Measurements from ENCODE around the gene UNC80.

GRCh38 chr2:209753020-209753419 is 18.6 kb upstream of the UNC80 start:
- TF ChIP-seq CTCF (IDR thresholded peaks at IDR 0.05; ENCODE audit: low read depth, low read length) (no peak), MYC (IDR thresholded peaks at IDR 0.05; ENCODE audit: low read depth, low read length) (no peak), POLR2A (IDR thresholded peaks at IDR 0.05; ENCODE audit: extremely low read depth, insufficient read length) (no peak)
- TF ChIP-seq, protein P1, sequence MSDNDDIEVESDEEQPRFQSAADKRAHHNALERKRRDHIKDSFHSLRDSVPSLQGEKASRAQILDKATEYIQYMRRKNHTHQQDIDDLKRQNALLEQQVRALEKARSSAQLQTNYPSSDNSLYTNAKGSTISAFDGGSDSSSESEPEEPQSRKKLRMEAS (IDR thresholded peaks at IDR 0.05; ENCODE audit: low read depth, low read length): no peak
